Keratinocyte (primary cell): Measurements from ENCODE around the gene PTPRN2.

Experiments
- EZH2 ChIP-seq: IDR thresholded peaks from one replicate; pipeline ENCODE4 v1.6.1; 2012; ENCODE audit warnings: inconsistent platforms, mild to moderate bottlenecking, low read length, moderate library complexity
- TF ChIP-seq, protein P1 (sequence below), 3 experiments: IDR thresholded peaks in 1 of 3; conservative IDR thresholded peaks in 1 of 3; optimal IDR thresholded peaks in 1 of 3; 2 replicates in 2 of 3; 3 replicates in 1 of 3; pipeline versions ENCODE3 to v1.5.1; 2011; ENCODE audit warnings: low read length in 3 of 3, mild to moderate bottlenecking in 3 of 3, moderate library complexity in 2 of 3, control low read depth in 1 of 3, inconsistent platforms in 1 of 3; ENCODE audit not compliant: insufficient read depth in 2 of 3; ENCODE audit errors: extremely low read depth in 1 of 3

- TF ChIP-seq, protein P1, sequence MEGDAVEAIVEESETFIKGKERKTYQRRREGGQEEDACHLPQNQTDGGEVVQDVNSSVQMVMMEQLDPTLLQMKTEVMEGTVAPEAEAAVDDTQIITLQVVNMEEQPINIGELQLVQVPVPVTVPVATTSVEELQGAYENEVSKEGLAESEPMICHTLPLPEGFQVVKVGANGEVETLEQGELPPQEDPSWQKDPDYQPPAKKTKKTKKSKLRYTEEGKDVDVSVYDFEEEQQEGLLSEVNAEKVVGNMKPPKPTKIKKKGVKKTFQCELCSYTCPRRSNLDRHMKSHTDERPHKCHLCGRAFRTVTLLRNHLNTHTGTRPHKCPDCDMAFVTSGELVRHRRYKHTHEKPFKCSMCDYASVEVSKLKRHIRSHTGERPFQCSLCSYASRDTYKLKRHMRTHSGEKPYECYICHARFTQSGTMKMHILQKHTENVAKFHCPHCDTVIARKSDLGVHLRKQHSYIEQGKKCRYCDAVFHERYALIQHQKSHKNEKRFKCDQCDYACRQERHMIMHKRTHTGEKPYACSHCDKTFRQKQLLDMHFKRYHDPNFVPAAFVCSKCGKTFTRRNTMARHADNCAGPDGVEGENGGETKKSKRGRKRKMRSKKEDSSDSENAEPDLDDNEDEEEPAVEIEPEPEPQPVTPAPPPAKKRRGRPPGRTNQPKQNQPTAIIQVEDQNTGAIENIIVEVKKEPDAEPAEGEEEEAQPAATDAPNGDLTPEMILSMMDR (optimal IDR thresholded peaks at IDR 0.05 in 1 of 3, IDR thresholded peaks at IDR 0.05 in 1 of 3, conservative IDR thresholded peaks at IDR 0.05 in 1 of 3; ENCODE audit: extremely low read depth in 1 of 3, insufficient read depth in 2 of 3, low read length in 3 of 3) = no peak
- TF ChIP-seq EZH2 = no peak
Observed at GRCh38 chr7:157497367-157497743, 1090.3 kb downstream of the PTPRN2 start.
